MG63 (cell line): ENCODE results near the gene RABL6. TPM values are rescaled to one million over a fixed set of nuclear protein-coding genes. Genes with fewer than 3 reads are reported as not detected.
"Not testable (repeated sequence)": the region's sequence is repeated elsewhere in the genome, so short reads cannot be mapped to it uniquely, and the experiment has no call there.

Source experiments
- DNase-seq: peaks from one replicate; pipeline ENCODE4 v3.0.0-alpha.2; 2020
- H3K27me3 ChIP-seq: fragments of 250-450 bp; sonication (Bioruptor Pico); 2 replicates; pipeline ENCODE4 v1.5.1; 2020; ENCODE audit warnings: mild to moderate bottlenecking, moderate library complexity
- H3K36me3 ChIP-seq: fragments of 250-450 bp; sonication (Bioruptor Pico); 2 replicates; pipeline ENCODE4 v1.5.1; 2020; ENCODE audit warnings: mild to moderate bottlenecking, moderate library complexity
- H3K4me3 ChIP-seq: fragments of 250-450 bp; sonication (Bioruptor Pico); 2 replicates; pipeline ENCODE4 v1.5.1; 2020; ENCODE audit warnings: mild to moderate bottlenecking, moderate library complexity
- H3K9me3 ChIP-seq: fragments of 250-450 bp; sonication (Bioruptor Pico); 2 replicates; pipeline ENCODE4 v1.5.1; 2020; ENCODE audit warnings: mild to moderate bottlenecking, moderate library complexity
- total RNA-seq: library from RNA; depleted of rRNA; stranded (reverse); fragments of >200 nt; shearing (Covaris generic); gene quantifications from 2 replicates; pipeline ENCODE4 v1.2.3, GENCODE V29; 2014; ENCODE audit warnings: low replicate concordance

Gene RABL6
- total RNA-seq, 1 experiment from 2014 or later: 101 TPM

DNA sequence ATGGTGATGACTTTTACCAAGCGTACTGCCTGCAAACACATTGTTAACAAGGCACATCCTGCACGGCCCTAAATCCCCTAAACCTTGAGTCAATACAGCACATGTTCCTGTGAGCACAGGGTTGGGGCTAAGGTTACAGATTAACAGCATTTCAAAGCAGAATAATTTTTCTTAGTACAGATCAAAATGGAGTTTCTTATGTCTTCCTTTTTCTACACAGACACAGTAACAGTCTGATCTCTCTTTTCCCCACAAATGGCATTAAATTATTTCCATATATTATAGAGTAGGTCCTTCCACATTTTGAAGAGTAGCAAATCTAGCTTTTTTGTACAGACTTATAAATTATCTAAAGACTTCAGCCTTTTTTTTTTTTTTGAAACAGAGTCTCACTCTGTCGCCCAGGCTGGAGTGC is 18.2 kb upstream of the RABL6 start:
- peaks cover 3% of the 10 kb centered on the region for H3K36me3 ChIP-seq
- DNase-seq: no peak
- no peaks in the 10 kb centered on the region for H3K9me3 ChIP-seq
- no peak overlapping the region for H3K4me3 ChIP-seq
- H3K27me3 ChIP-seq: no peaks in the 10 kb centered on the region

DNA sequence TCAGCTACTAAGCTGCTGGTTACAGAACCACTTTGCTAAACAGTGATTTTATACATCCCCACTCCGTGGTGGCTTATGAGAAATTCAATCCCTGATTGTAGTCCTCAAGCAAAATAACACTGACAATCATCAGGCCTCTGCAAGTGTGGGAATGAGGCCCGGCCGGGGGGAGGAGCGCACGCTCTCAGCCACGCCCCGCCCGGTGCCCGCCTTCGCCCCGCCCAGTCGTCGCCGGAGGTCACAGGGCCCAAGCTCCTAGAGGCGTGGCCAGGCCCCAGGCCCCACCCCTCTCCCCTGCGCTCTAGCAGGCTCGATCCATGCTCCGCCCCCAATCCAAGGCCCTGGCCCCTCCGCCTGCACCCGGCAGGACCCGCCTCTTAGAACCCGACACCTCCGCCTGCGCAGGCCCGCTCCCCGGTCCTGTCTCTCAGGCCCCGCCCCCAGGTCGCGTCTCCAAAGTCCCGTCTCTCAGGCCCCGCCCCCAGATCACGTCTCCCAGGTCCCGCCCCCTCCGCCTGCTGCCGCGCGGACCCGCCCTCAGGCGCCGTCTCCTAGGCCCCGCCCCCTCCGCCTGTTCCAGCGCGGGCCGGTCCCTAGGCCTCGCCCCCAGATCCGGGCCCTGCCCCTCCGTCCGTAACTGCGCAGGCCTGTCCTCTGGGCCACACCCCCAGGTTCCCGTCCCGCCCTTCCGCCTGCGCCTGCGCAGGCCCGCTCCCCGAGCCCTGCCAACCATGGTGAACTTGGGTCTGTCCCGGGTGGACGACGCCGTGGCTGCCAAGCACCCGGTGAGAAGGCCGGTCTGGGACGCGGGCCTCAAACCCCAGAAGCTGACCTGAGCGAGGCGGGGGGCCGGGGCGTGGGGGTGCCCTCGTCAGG is 16.9 kb upstream of the RABL6 start, which contains the start of gene TMEM141:
Gene TMEM141 (plus strand): TSS at position 705 of the 876 bp plus-strand sequence. CDS start 27 bp downstream, at position 732.
- peaks cover 3% of the 10 kb centered on the region for H3K36me3 ChIP-seq
- peaks cover under 1% of the 10 kb centered on the region; the same call in 1 of the 2 replicates for H3K27me3 ChIP-seq
- peak within 1 kb of the TSS; percentile 81 for H3K4me3 ChIP-seq
- peak; percentile 99 for DNase-seq
- H3K9me3 ChIP-seq: no peaks in the 10 kb centered on the region

DNA sequence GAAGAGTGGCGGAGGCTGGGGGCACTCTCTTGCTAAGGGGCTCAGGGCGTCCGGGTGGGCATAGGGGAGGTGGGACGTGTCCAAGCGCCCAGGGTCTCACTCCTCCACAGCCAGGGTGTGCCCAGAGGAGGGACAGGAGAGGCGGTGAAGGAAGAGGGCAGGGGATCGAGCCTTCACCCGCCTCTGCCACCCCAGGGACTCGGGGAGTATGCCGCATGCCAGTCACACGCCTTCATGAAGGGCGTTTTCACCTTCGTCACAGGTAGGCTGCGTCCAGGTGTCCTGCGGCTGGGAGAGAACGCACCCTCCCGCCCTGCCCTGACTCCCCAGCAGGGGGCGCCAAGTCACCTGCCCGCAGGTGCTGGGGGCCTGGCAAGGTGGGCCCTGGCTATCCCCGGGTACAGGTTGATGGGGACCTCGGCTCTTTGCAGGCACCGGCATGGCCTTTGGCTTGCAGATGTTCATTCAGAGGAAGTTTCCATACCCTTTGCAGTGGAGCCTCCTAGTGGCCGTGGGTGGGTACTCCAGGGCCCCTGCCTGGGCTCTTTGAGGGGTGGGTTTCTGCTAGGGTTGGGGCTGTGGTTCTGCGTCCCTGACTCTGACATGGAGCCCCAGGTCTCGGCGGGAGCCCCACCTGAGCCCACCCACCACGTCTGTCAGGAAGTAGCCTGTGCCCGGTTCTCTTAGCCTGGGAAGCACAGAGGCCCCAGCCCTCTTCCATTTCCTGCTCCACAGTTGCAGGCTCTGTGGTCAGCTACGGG is 16.1 kb upstream of the RABL6 start:
- Histone ChIP-seq H3K27me3 (peaks cover 4% of the 10 kb centered on the region; the same call in 1 of the 2 replicates), H3K36me3 (peaks cover 3% of the 10 kb centered on the region), H3K9me3 (no peaks in the 10 kb centered on the region), H3K4me3 (peak overlapping the region; percentile 81)
- peak; percentile 34 for DNase-seq

DNA sequence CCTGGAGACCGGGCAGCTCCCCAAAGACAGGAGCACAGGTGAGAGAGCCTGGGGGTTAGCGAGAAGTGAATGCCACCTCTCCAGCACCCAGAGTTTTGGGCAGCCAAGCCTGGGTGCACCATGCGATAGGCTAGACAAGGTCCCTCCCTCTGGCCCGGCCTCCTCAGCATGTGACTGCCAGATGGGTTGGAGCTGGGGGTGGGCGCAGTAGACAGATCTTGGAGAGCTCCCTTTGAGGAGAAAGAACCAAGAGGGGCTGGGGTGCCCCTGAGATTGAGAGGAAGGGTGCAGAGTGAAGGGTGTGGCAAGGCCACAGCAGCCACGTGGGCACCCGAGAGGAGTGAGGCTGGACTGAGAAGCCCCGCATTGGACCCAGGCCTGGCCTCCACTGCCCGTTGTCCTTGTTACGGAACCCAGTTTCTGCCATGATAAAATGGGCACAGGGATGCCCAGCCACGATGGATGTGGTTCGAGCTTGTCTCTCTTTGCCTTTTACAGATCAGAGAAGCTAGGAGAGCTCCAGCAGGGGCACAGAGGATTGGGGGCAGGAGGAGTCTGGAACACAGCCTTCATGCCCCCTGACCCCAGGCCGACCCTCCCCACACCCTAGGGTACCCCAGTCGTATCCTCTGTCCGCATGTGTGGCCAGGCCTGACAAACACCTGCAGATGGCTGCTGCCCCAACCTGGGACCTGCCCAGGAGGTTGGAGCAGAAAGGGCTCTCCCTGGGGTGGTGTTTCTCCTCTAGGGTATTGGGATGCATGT is 15.2 kb upstream of the RABL6 start:
- Histone ChIP-seq H3K9me3 (no peaks in the 10 kb centered on the region), H3K36me3 (peaks cover 3% of the 10 kb centered on the region), H3K4me3 (peak overlapping the region; percentile 81), H3K27me3 (peaks cover 5% of the 10 kb centered on the region)
- no peak for DNase-seq

DNA sequence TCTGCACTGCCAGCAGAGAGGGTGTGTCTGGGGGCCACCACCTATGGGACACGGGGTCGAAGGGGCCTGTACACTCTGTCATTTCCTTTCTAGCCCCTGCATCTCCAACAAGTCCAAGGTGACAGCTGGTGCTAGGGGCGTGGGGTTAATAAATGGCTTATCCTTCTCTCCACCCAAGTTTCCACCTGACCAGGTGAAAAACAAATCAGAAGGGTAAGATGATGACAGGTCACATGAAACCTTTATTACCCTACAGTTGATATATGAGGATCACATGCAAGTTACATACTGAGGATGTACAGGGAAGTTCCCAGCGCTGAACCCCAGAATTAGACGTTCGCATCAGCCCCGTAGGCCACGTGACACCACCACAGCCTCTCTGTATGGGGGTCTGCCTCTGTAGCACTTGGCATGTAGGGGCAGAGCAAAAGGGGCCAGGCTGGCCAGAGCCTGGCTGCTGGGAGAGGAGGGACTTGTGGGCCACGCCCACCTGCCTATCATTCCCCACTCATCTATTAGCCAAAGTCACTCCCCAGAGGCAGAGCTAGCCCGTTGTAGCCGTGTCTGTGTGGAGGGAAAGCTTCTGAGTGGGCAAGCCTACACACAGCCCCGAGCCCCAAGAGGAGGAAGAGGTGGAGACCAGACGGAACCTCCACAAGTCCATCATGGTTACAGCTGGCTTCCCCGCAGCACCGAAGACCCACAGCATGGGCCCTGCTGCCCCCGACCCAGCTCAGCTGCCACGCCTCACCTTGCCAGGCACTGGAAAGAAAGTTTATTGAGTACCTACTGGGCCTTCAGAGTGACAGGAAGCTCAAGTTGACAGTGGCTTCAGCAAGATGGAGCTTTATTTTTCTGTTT is 14.4 kb upstream of the RABL6 start:
- DNase-seq: no peak
- Histone ChIP-seq H3K27me3 (peaks cover 13% of the 10 kb centered on the region), H3K36me3 (peaks cover 3% of the 10 kb centered on the region), H3K4me3 (no peak overlapping the region), H3K9me3 (no peaks in the 10 kb centered on the region)

DNA sequence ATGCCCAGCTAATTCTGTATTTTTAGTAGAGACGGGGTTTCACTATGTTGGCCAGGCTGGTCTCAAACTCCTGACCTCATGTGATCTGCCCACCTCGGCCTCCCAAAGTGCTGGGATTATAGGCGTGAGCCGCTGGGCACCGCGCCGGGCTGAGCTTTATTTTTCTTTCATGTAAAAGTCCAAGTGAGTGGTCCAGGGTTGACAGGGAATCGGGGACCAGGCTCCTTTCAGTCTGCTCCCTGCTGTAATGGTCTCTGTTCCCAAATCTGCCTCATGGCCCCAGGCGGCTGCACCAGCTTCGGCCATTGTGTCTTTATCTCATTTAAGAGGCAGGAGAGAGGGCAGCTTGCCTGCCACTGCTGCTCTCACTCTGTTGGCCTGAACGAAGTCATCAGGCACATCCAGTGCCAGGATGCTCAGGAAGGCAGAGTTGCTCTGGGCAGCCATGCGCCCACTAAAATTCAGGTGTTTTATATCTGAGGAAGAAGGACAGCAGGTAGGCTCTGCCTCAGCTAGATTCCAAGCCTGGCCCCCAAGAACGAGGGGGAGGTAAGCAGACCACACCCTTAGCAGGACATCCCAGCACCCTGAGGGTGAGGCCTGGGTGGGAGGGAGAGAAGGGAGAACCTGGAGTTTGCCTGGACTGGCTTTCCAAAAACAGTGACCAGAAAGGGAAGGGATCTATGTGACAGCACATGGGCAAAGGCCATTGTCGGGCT is 13.3 kb upstream of the RABL6 start:
- Histone ChIP-seq H3K27me3 (peaks cover 24% of the 10 kb centered on the region), H3K36me3 (peaks cover 3% of the 10 kb centered on the region), H3K9me3 (no peaks in the 10 kb centered on the region), H3K4me3 (no peak overlapping the region)
- DNase-seq: no peak

DNA sequence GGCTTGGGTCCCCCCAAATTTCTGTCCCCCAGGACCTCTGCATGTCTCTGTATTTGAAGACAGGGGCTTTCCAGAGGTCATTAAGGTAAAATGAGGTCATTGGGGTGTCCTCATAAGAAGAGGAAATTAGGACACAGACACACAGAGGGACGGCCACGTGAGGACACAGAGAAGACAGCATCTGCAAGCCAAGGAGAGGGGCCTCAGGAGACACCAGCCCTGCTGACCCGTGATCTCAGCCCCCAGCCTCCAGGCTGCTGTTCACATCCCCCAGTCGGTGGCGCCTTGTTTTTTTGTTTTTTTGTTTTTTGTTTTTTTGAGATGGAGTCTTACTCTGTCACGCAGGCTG is 12.8 kb upstream of the RABL6 start:
- Histone ChIP-seq H3K27me3 (peaks cover 29% of the 10 kb centered on the region), H3K9me3 (no peaks in the 10 kb centered on the region), H3K4me3 (no peak overlapping the region), H3K36me3 (peaks cover 3% of the 10 kb centered on the region)
- no peak for DNase-seq

DNA sequence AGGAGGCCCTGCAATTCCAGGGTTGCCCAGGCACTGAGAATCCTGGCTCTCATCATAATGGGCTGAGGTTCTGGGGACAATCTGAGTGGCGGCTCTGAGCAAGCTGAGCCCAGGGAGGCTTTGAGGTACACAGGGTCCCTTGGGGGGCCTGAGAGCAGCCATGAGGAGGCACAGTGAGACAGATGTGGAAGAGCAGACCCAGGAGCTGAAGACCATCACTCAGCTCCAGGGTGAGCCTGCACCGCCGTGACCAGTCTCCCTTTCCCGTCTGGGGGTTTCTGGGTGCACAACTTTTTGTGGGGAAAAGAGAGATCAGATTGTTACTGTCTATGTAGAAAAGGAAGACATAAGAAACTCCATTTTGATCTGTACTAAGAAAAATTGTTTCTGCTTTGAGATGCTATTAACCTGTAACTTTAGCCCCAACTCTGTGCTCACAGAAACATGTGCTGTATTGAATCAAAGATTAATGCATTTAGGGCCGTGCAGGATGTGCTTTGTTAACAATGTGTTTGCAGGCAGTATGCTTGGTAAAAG is 11.4 kb upstream of the RABL6 start, which contains the start of gene CCDC183:
Gene CCDC183 (plus strand): TSS at position 101 of the 537 bp plus-strand sequence. CDS start 60 bp downstream, at position 161.
- H3K36me3 ChIP-seq: peaks cover 3% of the 10 kb centered on the region
- no peaks in the 10 kb centered on the region for H3K9me3 ChIP-seq
- peaks cover 34% of the 10 kb centered on the region for H3K27me3 ChIP-seq
- DNase-seq: no peak
- H3K4me3 ChIP-seq: no peak within 1 kb of the TSS

DNA sequence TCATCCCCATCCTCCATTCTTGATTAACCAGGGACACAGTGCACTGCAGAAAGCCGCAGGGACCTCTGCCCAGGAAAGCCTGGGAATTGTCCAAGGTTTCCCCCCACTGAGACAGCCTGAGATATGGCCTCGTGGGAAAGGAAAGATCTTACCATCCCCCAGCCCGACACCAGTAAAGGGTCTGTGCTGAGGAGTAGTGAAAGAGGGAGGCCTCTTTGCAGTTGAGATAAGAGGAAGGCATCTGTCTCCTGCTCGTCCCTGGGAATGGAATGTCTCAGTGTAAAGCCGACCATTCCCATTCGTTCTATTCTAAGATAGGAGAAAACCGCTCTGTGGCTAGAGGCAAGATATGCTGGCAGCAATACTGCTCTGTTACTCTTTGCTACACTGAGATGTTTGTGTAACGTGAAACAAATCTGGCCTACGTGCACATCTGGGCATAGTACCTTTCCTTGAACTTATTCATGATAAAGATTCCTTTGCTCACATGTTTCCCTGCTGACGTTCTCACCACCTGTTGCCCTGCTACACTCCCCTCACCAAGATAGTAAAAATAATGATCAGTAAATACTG is 10.9 kb upstream of the RABL6 start:
- DNase-seq, H3K9me3 ChIP-seq, H3K4me3 ChIP-seq, H3K36me3 ChIP-seq: not testable (repeated sequence)
- H3K27me3 ChIP-seq: peaks cover 34% of the 10 kb centered on the region

DNA sequence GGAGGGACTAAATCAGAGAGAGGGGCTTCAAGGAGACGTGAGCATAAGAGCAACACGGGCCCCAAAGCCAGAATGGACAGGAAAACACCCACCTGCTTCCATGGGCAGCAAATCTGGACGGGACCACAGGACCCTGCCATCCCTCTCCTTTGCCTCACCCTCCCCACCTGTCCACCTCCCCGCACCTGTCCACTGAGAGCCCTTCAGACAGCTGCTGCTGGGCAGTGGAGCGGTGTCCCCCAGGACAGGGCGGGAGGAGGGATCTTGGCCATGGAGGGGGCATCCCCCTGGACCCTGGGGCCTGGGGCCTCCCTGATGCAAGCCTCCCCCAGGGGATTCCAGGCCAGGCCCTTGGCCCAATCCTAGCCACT is 9.1 kb upstream of the RABL6 start:
- DNase-seq: no peak
- Histone ChIP-seq H3K4me3 (no peak overlapping the region), H3K27me3 (peaks cover 34% of the 10 kb centered on the region)

DNA sequence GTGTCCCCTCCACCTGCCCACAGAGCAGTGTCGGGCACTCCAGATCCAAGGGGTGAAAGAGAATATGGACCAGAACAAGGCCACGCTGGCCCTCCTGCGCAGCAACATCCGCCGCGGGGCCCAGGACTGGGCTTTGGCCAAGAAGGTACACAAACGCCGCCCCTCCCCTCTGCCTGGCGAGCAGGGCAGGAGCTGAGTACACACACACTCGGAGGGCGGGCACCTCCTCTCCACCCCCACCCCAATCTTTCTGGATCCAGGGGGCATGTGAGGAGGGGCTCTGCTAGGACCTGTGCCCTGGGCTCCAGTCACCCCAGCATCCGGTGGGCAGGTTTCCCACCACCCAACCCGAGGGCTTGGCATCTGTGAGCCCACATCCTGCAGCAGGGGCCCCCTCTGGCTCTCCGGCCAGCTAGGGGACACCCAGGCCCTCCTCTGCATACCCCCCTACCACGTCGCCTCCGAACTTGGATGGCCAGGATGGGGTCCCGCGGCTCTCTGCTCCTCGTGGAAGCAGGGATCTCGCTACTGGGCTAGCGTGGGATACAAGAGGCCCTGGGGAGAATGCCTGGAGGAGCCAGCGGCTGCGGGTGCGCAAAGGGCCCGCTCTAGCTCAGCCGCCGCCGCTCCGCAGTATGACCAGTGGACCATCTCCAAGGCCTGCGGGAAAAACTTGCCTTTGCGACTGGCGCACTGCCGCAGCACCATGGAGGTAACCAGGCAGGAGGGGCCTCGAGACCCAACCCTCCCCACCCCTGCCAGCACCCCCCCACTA is 8.5 kb upstream of the RABL6 start:
- peaks cover 34% of the 10 kb centered on the region for H3K27me3 ChIP-seq
- H3K36me3 ChIP-seq: no peaks in the 10 kb centered on the region
- no peak overlapping the region for H3K4me3 ChIP-seq
- H3K9me3 ChIP-seq: no peaks in the 10 kb centered on the region
- DNase-seq: no peak

More for the DNA sequence above, 9.1 kb upstream of the RABL6 start:
- Histone ChIP-seq H3K9me3 (no peaks in the 10 kb centered on the region), H3K36me3 (no peaks in the 10 kb centered on the region; the same call in 1 of the 2 replicates)

DNA sequence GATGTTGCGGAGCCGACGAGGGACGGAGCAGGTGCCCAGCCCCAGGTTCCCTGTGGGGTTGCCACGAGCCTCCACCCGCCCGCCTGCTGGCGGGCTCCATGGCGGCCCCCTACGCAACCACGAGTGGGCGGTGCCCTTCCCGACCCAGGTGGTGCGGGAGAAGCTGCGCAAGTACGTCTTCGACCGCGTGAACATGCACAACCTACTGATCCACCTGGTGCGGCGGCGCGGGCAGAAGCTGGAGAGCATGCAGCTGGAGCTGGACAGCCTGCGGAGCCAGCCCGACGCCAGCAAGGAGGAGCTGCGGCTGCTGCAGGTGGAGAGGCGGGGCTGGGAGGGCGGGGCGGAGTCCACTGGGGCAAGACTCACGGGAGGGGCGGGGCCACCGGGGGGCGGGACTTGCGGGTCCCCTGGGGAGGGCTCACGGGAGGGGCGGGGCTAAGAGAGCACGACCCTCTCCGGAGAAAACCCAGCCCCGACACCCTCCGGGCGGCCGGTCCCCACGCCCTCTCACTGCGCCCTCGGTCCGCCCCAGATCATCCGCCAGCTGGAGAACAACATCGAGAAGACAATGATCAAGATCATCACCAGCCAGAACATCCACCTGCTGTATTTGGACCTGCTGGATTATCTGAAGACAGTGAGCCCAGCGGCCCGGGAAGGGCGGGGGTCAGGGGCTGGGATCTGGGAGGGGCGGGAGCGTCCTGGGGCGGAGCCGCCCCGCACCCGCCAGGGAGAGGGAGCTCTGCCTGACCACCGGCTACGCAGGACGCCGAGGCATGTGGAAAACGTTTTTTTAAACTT is 7.7 kb upstream of the RABL6 start:
- H3K27me3 ChIP-seq: peaks cover 34% of the 10 kb centered on the region

DNA sequence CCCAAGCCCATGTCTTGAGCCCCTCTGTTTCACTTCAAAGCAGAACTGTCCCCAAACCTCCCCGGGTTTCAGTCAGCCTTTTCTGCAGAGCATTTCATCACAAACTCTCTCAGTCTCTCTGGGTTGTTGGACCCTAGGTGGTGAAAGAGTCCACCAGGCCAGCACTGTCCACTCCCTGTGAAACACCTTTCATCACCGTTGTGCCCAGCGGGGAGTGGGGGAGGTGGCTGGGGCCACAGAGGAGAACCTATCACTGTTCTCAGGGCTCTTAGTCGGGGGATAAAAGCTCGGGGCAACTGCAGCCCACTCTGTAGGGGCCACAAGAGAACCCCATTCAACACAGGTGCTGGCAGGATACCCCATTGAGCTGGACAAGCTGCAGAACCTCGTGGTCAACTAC is 5.4 kb upstream of the RABL6 start:
- H3K36me3 ChIP-seq: peaks cover 3% of the 10 kb centered on the region
- H3K4me3 ChIP-seq: no peak overlapping the region
- DNase-seq: no peak
- H3K9me3 ChIP-seq: no peaks in the 10 kb centered on the region
- peaks cover 31% of the 10 kb centered on the region for H3K27me3 ChIP-seq

More for the DNA sequence above, 7.7 kb upstream of the RABL6 start:
- H3K4me3 ChIP-seq: no peak overlapping the region
- DNase-seq: peak; percentile 65
- no peaks in the 10 kb centered on the region for H3K9me3 ChIP-seq
- H3K36me3 ChIP-seq: no peaks in the 10 kb centered on the region; the same call in 1 of the 2 replicates
